Neural cell (in vitro differentiated cells): ENCODE measurements around the gene ZSCAN21. TPM values are rescaled to one million over a fixed set of nuclear protein-coding genes. Genes with fewer than 3 reads are reported as not detected.

Experiments
- H2AFZ ChIP-seq: fragments of 200-600, 300-800 bp; sonication (generic), shearing (Covaris generic); 2 replicates; pipeline ENCODE4 v1.6.0; 2014; ENCODE audit warnings: low read depth, mild to moderate bottlenecking, antibody characterized with exemption, low read length, moderate library complexity
- H3F3A ChIP-seq: fragments of 200-600 bp; shearing (Covaris generic); 2 replicates; pipeline ENCODE4 v1.6.1; 2016; ENCODE audit warnings: mild to moderate bottlenecking, moderate library complexity, mixed read lengths, antibody characterized with exemption, low read length; ENCODE audit not compliant: insufficient read depth, poor library complexity, severe bottlenecking
- H3K27ac ChIP-seq: fragments of 200-600, 300-800 bp; sonication (generic), shearing (Covaris generic); 2 replicates; pipeline ENCODE4 v1.5.1; 2014; ENCODE audit warnings: mild to moderate bottlenecking, low read length, moderate library complexity
- H3K27me3 ChIP-seq: fragments of 300-800, 200-600 bp; sonication (generic), shearing (Covaris generic); 2 replicates; pipeline ENCODE4 v1.6.0; 2014; ENCODE audit warnings: mild to moderate bottlenecking, low read depth, low read length, moderate library complexity; ENCODE audit not compliant: insufficient read depth
- H3K36me3 ChIP-seq: fragments of 300-800, 200-600 bp; sonication (generic), shearing (Covaris generic); 2 replicates; pipeline ENCODE4 v1.5.1; 2014; ENCODE audit warnings: mild to moderate bottlenecking, antibody characterized with exemption, low read length, moderate library complexity; ENCODE audit not compliant: insufficient read depth
- H3K4me2 ChIP-seq: fragments of 300-800, 200-600 bp; sonication (generic), shearing (Covaris generic); 2 replicates; pipeline ENCODE4 v1.6.0; 2014; ENCODE audit warnings: mild to moderate bottlenecking, low read length
- H3K4me3 ChIP-seq: fragments of 300-800, 200-600 bp; sonication (generic), shearing (Covaris generic); 2 replicates; pipeline ENCODE4 v1.5.1; 2014; ENCODE audit warnings: mild to moderate bottlenecking, low read length, moderate library complexity
- H3K79me2 ChIP-seq: fragments of 200-600 bp; shearing (Covaris generic); replicated peaks from 2 replicates; pipeline ENCODE4 v1.6.0; 2014; ENCODE audit warnings: mild to moderate bottlenecking, low read length, moderate library complexity; ENCODE audit not compliant: insufficient read depth
- H3K9ac ChIP-seq: fragments of 300-800, 200-600 bp; sonication (generic), shearing (Covaris generic); 2 replicates; pipeline ENCODE4 v1.6.1; 2016; ENCODE audit warnings: mild to moderate bottlenecking, low read length, mixed read lengths
- H3K9me2 ChIP-seq: fragments of 200-600 bp; shearing (Covaris generic); 2 replicates; pipeline ENCODE4 v1.6.1; 2016; ENCODE audit warnings: mild to moderate bottlenecking, low read length, mixed read lengths; ENCODE audit not compliant: insufficient read depth
- H3K9me3 ChIP-seq: fragments of 200-600, 300-800 bp; sonication (generic), shearing (Covaris generic); 2 replicates; pipeline ENCODE4 v1.6.1; 2016; ENCODE audit warnings: mild to moderate bottlenecking, mixed run types, low read length, moderate library complexity, mixed read lengths
- H4K20me1 ChIP-seq: fragments of 200-600 bp; shearing (Covaris generic); 2 replicates; pipeline ENCODE4 v1.6.1; 2016; ENCODE audit warnings: mild to moderate bottlenecking, mixed run types; ENCODE audit not compliant: insufficient read depth
- EP300 ChIP-seq: fragments of 450-650 bp; conservative IDR thresholded peaks from 2 replicates; pipeline ENCODE4 v1.6.1; 2014; ENCODE audit warnings: antibody characterized with exemption, mild to moderate bottlenecking, moderate library complexity; ENCODE audit not compliant: poor library complexity, severe bottlenecking
- EZH2 ChIP-seq: fragments of 200-600, 300-800 bp; shearing (Covaris generic), sonication (generic); IDR thresholded peaks from 2 replicates; pipeline ENCODE4 v1.6.1; 2014; ENCODE audit warnings: antibody characterized with exemption, low read length, borderline replicate concordance, mild to moderate bottlenecking; ENCODE audit not compliant: insufficient read depth, poor library complexity, severe bottlenecking
- MXI1 ChIP-seq: fragments of 450-650 bp; conservative IDR thresholded peaks from 2 replicates; pipeline ENCODE4 v1.6.1; 2014; ENCODE audit warnings: antibody characterized with exemption, mild to moderate bottlenecking; ENCODE audit not compliant: poor library complexity, severe bottlenecking
- POLR2AphosphoS5 ChIP-seq: IDR thresholded peaks from 2 replicates; pipeline ENCODE4 v1.6.1; 2012
- RAD21 ChIP-seq: fragments of 450-650 bp; conservative IDR thresholded peaks from 2 replicates; pipeline ENCODE4 v1.6.1; 2014; ENCODE audit warnings: antibody characterized with exemption, mild to moderate bottlenecking, moderate library complexity
- SMC3 ChIP-seq: fragments of 450-650 bp; conservative IDR thresholded peaks from 2 replicates; pipeline ENCODE4 v1.6.1; 2014; ENCODE audit warnings: antibody characterized with exemption, mild to moderate bottlenecking, moderate library complexity; ENCODE audit not compliant: poor library complexity
- TAF1 ChIP-seq: IDR thresholded peaks from 2 replicates; pipeline ENCODE4 v1.6.1; 2012; ENCODE audit warnings: low read depth
- polyA plus RNA-seq: library from polyadenylated mRNA; depleted of rRNA; stranded (reverse); fragments of >200 nt; gene quantifications from 2 replicates; pipeline ENCODE4 v1.2.3, GENCODE V29; 2014
- TF ChIP-seq, protein P1 (sequence below): fragments of 450-650 bp; IDR thresholded peaks from 2 replicates; pipeline ENCODE4 v1.5.1; 2014; ENCODE audit warnings: antibody characterized with exemption, mild to moderate bottlenecking, moderate library complexity; ENCODE audit not compliant: poor library complexity, severe bottlenecking
- TF ChIP-seq, protein P2 (sequence below): IDR thresholded peaks from 2 replicates; pipeline ENCODE4 v1.6.1; 2012; ENCODE audit warnings: borderline replicate concordance

ZSCAN21 gene
- polyA plus RNA-seq, 1 donor from 2014 or later, result 27.6 TPM

DNA sequence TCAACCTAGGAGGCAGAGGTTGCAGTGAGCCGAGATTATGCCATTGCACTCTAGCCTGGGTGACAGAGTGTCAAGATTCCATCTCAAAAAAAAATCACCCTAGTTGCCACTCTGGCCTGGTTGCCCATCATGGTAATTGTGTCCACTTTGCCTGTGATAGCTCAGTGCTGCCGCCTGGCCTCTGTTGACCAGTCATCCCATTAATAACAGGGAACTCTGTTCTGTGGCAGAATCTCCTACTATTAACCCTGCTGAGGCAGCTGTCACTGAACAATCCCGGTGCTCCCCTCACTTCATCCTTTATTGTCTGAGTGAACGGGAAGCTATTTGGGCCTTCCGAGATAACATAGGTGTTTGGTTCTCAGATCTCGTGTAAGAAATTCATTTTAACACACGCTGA lies 17.4 kb downstream of the ZSCAN21 start:
- Histone ChIP-seq H3K27ac (no peak overlapping the region), H2AFZ (no peak overlapping the region), H3K27me3 (no peaks in the 10 kb centered on the region), H3K9ac (no peak overlapping the region), H3K9me3 (peaks cover 12% of the 10 kb centered on the region), H3F3A (no peaks in the 10 kb centered on the region), H3K4me2 (no peak overlapping the region), H3K9me2 (no peaks in the 10 kb centered on the region), H3K36me3 (peaks cover 19% of the 10 kb centered on the region), H4K20me1 (no peaks in the 10 kb centered on the region), H3K79me2 (peaks cover 3% of the 10 kb centered on the region), H3K4me3 (no peak overlapping the region)
- TF ChIP-seq TAF1 (no peak), MXI1 (no peak), EZH2 (no peak), EP300 (no peak), SMC3 (no peak), POLR2AphosphoS5 (no peak), RAD21 (no peak)
- TF ChIP-seq, protein P1, sequence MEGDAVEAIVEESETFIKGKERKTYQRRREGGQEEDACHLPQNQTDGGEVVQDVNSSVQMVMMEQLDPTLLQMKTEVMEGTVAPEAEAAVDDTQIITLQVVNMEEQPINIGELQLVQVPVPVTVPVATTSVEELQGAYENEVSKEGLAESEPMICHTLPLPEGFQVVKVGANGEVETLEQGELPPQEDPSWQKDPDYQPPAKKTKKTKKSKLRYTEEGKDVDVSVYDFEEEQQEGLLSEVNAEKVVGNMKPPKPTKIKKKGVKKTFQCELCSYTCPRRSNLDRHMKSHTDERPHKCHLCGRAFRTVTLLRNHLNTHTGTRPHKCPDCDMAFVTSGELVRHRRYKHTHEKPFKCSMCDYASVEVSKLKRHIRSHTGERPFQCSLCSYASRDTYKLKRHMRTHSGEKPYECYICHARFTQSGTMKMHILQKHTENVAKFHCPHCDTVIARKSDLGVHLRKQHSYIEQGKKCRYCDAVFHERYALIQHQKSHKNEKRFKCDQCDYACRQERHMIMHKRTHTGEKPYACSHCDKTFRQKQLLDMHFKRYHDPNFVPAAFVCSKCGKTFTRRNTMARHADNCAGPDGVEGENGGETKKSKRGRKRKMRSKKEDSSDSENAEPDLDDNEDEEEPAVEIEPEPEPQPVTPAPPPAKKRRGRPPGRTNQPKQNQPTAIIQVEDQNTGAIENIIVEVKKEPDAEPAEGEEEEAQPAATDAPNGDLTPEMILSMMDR, result no peak
- TF ChIP-seq, protein P2, sequence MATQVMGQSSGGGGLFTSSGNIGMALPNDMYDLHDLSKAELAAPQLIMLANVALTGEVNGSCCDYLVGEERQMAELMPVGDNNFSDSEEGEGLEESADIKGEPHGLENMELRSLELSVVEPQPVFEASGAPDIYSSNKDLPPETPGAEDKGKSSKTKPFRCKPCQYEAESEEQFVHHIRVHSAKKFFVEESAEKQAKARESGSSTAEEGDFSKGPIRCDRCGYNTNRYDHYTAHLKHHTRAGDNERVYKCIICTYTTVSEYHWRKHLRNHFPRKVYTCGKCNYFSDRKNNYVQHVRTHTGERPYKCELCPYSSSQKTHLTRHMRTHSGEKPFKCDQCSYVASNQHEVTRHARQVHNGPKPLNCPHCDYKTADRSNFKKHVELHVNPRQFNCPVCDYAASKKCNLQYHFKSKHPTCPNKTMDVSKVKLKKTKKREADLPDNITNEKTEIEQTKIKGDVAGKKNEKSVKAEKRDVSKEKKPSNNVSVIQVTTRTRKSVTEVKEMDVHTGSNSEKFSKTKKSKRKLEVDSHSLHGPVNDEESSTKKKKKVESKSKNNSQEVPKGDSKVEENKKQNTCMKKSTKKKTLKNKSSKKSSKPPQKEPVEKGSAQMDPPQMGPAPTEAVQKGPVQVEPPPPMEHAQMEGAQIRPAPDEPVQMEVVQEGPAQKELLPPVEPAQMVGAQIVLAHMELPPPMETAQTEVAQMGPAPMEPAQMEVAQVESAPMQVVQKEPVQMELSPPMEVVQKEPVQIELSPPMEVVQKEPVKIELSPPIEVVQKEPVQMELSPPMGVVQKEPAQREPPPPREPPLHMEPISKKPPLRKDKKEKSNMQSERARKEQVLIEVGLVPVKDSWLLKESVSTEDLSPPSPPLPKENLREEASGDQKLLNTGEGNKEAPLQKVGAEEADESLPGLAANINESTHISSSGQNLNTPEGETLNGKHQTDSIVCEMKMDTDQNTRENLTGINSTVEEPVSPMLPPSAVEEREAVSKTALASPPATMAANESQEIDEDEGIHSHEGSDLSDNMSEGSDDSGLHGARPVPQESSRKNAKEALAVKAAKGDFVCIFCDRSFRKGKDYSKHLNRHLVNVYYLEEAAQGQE, result no peak

DNA sequence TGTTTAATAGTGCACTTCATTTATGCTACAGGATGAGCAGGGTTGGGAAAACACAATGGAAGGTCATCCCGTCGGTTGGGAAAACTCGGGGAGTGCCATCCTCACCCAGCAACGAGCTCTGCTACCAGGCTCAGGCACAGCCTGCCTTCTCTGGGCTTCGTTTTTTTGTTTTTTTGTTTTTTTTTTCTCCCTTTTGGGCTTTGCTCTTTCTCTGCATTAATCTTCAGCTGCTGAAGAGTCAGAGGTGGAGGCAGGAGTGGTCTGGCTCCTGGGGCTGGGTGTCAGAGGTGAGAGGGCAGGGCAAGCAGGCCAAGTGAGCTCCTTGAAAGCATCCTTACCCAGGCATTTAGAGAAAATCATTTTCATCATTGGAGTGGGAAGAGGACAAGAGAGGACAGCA lies 20.4 kb downstream of the ZSCAN21 start:
- no peaks in the 10 kb centered on the region for H3K27me3 ChIP-seq
- peaks cover 12% of the 10 kb centered on the region for H3K9me3 ChIP-seq
- TF ChIP-seq SMC3 (no peak), TAF1 (no peak), EZH2 (no peak), MXI1 (no peak), POLR2AphosphoS5 (no peak), RAD21 (no peak), EP300 (no peak)
- TF ChIP-seq, protein P1, result no peak
- TF ChIP-seq, protein P2, result no peak

More for the DNA sequence above, 20.4 kb downstream of the ZSCAN21 start:
- Histone ChIP-seq H3K9ac (no peak overlapping the region), H3K36me3 (peaks cover 33% of the 10 kb centered on the region), H3K4me2 (no peak overlapping the region), H2AFZ (no peak overlapping the region), H4K20me1 (no peaks in the 10 kb centered on the region), H3K9me2 (no peaks in the 10 kb centered on the region), H3F3A (no peaks in the 10 kb centered on the region), H3K4me3 (no peak overlapping the region), H3K27ac (no peak overlapping the region), H3K79me2 (peaks cover 3% of the 10 kb centered on the region)
